OCI-LY1 (cell line): ENCODE data around the gene LHX8.

Experiments used
- H2AFZ ChIP-seq: fragments of 200-600 bp; sonication (generic), shearing (Covaris generic); 2 replicates; pipeline ENCODE4 v1.6.0; 2014; ENCODE audit warnings: antibody characterized with exemption, mild to moderate bottlenecking, low read length
- H3F3A ChIP-seq: fragments of 200-600 bp; sonication (generic), shearing (Covaris generic); 2 replicates; pipeline ENCODE4 v1.6.0; 2014; ENCODE audit warnings: mild to moderate bottlenecking, antibody characterized with exemption, low read length, moderate library complexity; ENCODE audit not compliant: insufficient read depth
- H3K27ac ChIP-seq: fragments of 200-600 bp; sonication (generic); 2 replicates; pipeline ENCODE4 v1.5.1; 2014; ENCODE audit warnings: low read length, mixed run types, mild to moderate bottlenecking, low read depth; ENCODE audit not compliant: poor library complexity, severe bottlenecking
- H3K27me3 ChIP-seq: fragments of 200-600 bp; sonication (generic); 2 replicates; pipeline ENCODE4 v1.6.0; 2014; ENCODE audit warnings: antibody characterized with exemption, mild to moderate bottlenecking, low read length, moderate library complexity; ENCODE audit not compliant: insufficient read depth
- H3K36me3 ChIP-seq: fragments of 200-600 bp; sonication (generic); 2 replicates; pipeline ENCODE4 v1.6.1; 2014; ENCODE audit warnings: mild to moderate bottlenecking, antibody characterized with exemption, low read length, moderate library complexity, mixed read lengths; ENCODE audit not compliant: insufficient read depth
- H3K4me1 ChIP-seq: fragments of 200-600 bp; sonication (generic); 2 replicates; pipeline ENCODE4 v1.5.1; 2014; ENCODE audit warnings: mild to moderate bottlenecking, low read length, moderate library complexity; ENCODE audit not compliant: insufficient read depth, severe bottlenecking
- H3K4me2 ChIP-seq: fragments of 200-600 bp; sonication (generic), shearing (Covaris generic); 2 replicates; pipeline ENCODE4 v1.6.1; 2014; ENCODE audit warnings: low read length
- H3K4me3 ChIP-seq: fragments of 200-600 bp; sonication (generic); 2 replicates; pipeline ENCODE4 v1.5.1; 2014; ENCODE audit warnings: low read length, low read depth, mild to moderate bottlenecking, mixed read lengths; ENCODE audit not compliant: poor library complexity, severe bottlenecking
- H3K79me2 ChIP-seq: fragments of 200-600 bp; shearing (Covaris generic); 2 replicates; pipeline ENCODE4 v1.6.1; 2016; ENCODE audit warnings: mixed run types, low read length, mixed read lengths; ENCODE audit not compliant: insufficient read depth
- H3K9ac ChIP-seq: fragments of 200-600 bp; sonication (generic), shearing (Covaris generic); 2 replicates; pipeline ENCODE4 v1.6.1; 2014; ENCODE audit warnings: mild to moderate bottlenecking, low read length, mixed read lengths
- H3K9me2 ChIP-seq: fragments of 200-600 bp; sonication (generic), shearing (Covaris generic); 2 replicates; pipeline ENCODE4 v1.6.1; 2014; ENCODE audit warnings: low read depth, mild to moderate bottlenecking, low read length, mixed read lengths
- H3K9me3 ChIP-seq: fragments of 200-600 bp; shearing (Covaris generic); 2 replicates; pipeline ENCODE4 v1.6.1; 2014; ENCODE audit warnings: low read length, mixed read lengths
- H4K20me1 ChIP-seq: fragments of 200-600 bp; sonication (generic), shearing (Covaris generic); 2 replicates; pipeline ENCODE4 v1.6.0; 2016; ENCODE audit warnings: mild to moderate bottlenecking, low read length; ENCODE audit not compliant: insufficient read depth
- EZH2 ChIP-seq: fragments of 200-600 bp; sonication (generic), shearing (Covaris generic); IDR thresholded peaks from 2 replicates; pipeline ENCODE4 v1.8.0; 2017; ENCODE audit warnings: borderline replicate concordance, mixed run types, mild to moderate bottlenecking, antibody characterized with exemption, low read length, moderate library complexity, mixed read lengths
- TF ChIP-seq, protein P1 (sequence below): fragments of 200-600 bp; sonication (generic), shearing (Covaris generic); IDR thresholded peaks from 2 replicates; pipeline ENCODE4 v1.5.1; 2017; ENCODE audit warnings: mild to moderate bottlenecking, antibody characterized with exemption, low read length, moderate library complexity, mixed read lengths

Gene LHX8

DNA sequence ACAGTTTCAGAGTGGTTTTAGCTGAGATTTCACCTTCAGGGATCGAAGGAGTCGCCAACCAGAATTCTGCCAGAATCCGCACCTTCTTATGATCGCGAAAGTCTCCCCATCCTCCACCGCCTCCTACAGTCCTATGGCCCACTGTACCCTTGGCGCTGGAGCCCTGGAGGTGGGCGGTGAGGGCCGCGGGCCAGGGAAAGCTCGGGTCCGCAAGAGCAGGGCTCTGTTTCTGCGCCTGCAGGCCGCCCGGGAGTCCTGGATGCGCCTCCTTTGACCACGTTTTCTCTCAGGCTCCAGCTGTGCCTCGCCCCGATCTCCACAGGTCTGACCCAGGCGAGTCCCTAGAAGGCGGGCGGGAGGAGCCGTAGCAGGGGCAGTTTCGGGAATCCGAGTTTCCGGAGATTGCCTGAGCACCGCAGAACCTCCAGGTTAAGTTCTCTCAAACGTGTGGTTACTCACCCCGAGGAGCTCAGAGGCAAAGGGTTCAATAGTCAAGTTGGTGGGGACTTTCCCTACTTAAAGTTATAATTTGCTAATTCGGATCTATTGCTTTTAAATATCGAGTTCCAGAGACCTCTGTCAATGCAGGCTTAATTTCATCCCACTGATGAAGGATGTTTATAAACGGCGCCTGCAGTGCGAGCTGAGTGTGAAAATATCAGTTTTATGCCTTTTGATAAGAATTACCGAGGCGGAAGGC is 3.2 kb upstream of the LHX8 start:
- no peaks in the 10 kb centered on the region for H4K20me1 ChIP-seq
- H3K27ac ChIP-seq, result no peak overlapping the region
- no peaks in the 10 kb centered on the region for H3K27me3 ChIP-seq
- no peak overlapping the region for H3K4me2 ChIP-seq
- H3K9ac ChIP-seq, result no peak overlapping the region
- no peaks in the 10 kb centered on the region for H3K4me1 ChIP-seq
- no peaks in the 10 kb centered on the region for H3K9me2 ChIP-seq
- TF ChIP-seq, protein P1, sequence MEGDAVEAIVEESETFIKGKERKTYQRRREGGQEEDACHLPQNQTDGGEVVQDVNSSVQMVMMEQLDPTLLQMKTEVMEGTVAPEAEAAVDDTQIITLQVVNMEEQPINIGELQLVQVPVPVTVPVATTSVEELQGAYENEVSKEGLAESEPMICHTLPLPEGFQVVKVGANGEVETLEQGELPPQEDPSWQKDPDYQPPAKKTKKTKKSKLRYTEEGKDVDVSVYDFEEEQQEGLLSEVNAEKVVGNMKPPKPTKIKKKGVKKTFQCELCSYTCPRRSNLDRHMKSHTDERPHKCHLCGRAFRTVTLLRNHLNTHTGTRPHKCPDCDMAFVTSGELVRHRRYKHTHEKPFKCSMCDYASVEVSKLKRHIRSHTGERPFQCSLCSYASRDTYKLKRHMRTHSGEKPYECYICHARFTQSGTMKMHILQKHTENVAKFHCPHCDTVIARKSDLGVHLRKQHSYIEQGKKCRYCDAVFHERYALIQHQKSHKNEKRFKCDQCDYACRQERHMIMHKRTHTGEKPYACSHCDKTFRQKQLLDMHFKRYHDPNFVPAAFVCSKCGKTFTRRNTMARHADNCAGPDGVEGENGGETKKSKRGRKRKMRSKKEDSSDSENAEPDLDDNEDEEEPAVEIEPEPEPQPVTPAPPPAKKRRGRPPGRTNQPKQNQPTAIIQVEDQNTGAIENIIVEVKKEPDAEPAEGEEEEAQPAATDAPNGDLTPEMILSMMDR, result no peak
- no peak for TF ChIP-seq EZH2
- H3K9me3 ChIP-seq, result no peaks in the 10 kb centered on the region
- H3K4me3 ChIP-seq, result no peak overlapping the region
- H3K79me2 ChIP-seq, result no peaks in the 10 kb centered on the region
- H3K36me3 ChIP-seq, result no peaks in the 10 kb centered on the region
- H3F3A ChIP-seq, result no peaks in the 10 kb centered on the region
- no peak overlapping the region for H2AFZ ChIP-seq

DNA sequence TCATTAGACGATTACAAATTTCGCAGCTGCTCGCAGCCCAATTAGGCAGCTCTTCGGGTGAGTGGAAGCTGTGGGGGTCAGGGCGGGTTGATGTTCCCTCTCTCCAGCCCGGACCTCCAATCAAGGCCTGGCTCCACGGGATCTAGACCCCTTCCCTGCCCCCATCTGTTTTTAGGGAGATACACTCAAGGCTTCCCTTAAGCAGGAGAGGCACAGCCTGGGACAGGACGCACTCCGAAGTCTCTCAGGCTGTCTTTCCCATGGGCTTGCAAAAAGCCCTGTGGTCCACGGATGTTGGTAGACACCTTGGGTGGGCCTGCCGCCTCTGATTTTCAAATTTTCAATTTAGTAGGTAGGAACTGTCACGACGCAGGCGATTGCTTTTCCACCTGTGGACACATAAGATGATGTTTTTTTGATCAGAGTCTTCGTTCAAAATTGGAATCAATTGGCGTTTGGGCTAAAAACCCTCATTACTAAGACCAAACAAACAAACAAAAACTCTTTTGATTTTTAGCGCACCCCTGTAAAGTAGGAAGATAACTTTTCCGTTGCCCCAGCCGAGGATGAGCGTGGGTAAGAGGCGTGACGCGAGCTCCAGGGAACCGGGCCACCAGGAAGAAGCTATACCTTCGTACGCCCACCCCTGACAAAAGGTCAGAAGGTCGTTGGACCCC is 2.5 kb upstream of the LHX8 start:
- no peak overlapping the region for H3K4me2 ChIP-seq

DNA sequence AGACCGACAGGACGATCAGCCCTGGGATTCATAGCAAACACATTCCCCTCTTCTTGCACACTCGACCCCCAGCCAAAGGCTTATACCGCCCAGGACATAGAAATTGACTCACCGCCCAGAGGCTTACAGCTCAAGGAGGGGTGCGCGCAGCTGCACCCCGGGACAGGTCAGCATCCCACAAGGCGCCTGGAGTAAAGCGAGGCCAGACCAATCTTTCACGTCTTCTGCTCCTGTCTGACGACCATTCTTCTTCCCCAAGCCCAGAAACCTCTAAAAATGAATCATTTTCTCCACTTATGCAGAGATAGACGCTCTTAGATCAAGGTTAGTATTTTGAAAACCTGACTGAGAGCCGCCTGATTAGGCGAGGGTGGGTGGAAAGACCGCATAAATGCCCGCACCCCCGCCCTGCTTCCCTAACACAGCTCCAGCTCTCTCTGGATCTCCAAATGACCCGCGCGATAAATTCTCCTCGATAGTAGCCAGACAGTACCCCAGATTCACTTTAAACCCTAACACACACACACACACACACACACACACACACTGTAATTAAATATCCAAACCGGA is 1.9 kb upstream of the LHX8 start:
- H3K4me2 ChIP-seq, result no peak overlapping the region
- no peaks in the 10 kb centered on the region for H3K27me3 ChIP-seq

More for the DNA sequence above, 2.5 kb upstream of the LHX8 start:
- Histone ChIP-seq H3K9me3 (no peaks in the 10 kb centered on the region), H3K27me3 (no peaks in the 10 kb centered on the region), H3K79me2 (no peaks in the 10 kb centered on the region), H3K4me1 (no peaks in the 10 kb centered on the region), H3K9ac (no peak overlapping the region), H2AFZ (no peak overlapping the region), H3K27ac (no peak overlapping the region), H3K36me3 (no peaks in the 10 kb centered on the region), H3K9me2 (no peaks in the 10 kb centered on the region), H3K4me3 (no peak overlapping the region), H3F3A (no peaks in the 10 kb centered on the region), H4K20me1 (no peaks in the 10 kb centered on the region)
- TF ChIP-seq, protein P1, result no peak
- TF ChIP-seq EZH2, result no peak

More for the DNA sequence above, 1.9 kb upstream of the LHX8 start:
- Histone ChIP-seq H3K4me1 (no peaks in the 10 kb centered on the region), H3K79me2 (no peaks in the 10 kb centered on the region), H3K36me3 (no peaks in the 10 kb centered on the region), H3K9ac (no peak overlapping the region), H3K9me2 (no peaks in the 10 kb centered on the region), H2AFZ (no peak overlapping the region), H3K27ac (no peak overlapping the region), H3F3A (no peaks in the 10 kb centered on the region), H3K9me3 (no peaks in the 10 kb centered on the region), H3K4me3 (no peak overlapping the region), H4K20me1 (no peaks in the 10 kb centered on the region)
- TF ChIP-seq, protein P1, result no peak
- TF ChIP-seq EZH2, result no peak
